Natural killer cell (primary cell): ENCODE results near the gene MPL. TPM values are rescaled to one million over a fixed set of nuclear protein-coding genes. Genes with fewer than 3 reads are reported as not detected.

Experiments used
- ATAC-seq, 3 donors: fragments of 150-1000 bp in 2 of 3; fragments of 200-7000 bp in 1 of 3; cut with Tn5 transposase; 1 replicate in 1 of 3; 2 replicates in 2 of 3; pipeline ENCODE4 v1.10.0; 2021; ENCODE audit warnings: mild to moderate bottlenecking in 2 of 3, moderate library complexity in 2 of 3
- DNase-seq, 2 donors: peaks; one replicate each; pipeline versions ENCODE4 v3.0.0 to v3.0.0-alpha.2; 2013 to 2021; ENCODE audit warnings: mixed read lengths in 1 of 2
- H3K27ac ChIP-seq: one replicate; pipeline ENCODE4 v1.5.1; 2013; ENCODE audit warnings: mild to moderate bottlenecking, low read length
- H3K27me3 ChIP-seq: one replicate; pipeline ENCODE4 v1.6.1; 2013; ENCODE audit warnings: low read length; ENCODE audit not compliant: control insufficient read depth, insufficient read depth
- H3K36me3 ChIP-seq: one replicate; pipeline ENCODE4 v1.6.1; 2013; ENCODE audit warnings: low read length; ENCODE audit not compliant: control insufficient read depth, insufficient read depth
- H3K4me1 ChIP-seq: one replicate; pipeline ENCODE4 v1.6.1; 2013; ENCODE audit warnings: low read length; ENCODE audit not compliant: control insufficient read depth, insufficient read depth
- H3K4me3 ChIP-seq: one replicate; pipeline ENCODE4 v1.5.1; 2013; ENCODE audit warnings: low read length
- H3K9me3 ChIP-seq: one replicate; pipeline ENCODE4 v1.6.1; 2013; ENCODE audit warnings: low read length; ENCODE audit not compliant: control insufficient read depth, insufficient read depth
- H3K27ac Mint-ChIP-seq, 2 donors: one replicate each; pipeline ENCODE4 v1.8.0; 2022; ENCODE audit warnings: mild to moderate bottlenecking in 2 of 2, mixed read lengths in 2 of 2, moderate library complexity in 1 of 2
- H3K27me3 Mint-ChIP-seq, 2 donors: one replicate each; pipeline ENCODE4 v1.8.0; 2022; ENCODE audit warnings: low read depth in 2 of 2, mixed read lengths in 2 of 2
- H3K36me3 Mint-ChIP-seq: one replicate; pipeline ENCODE4 v1.8.0; 2022; ENCODE audit warnings: mixed read lengths
- H3K4me1 Mint-ChIP-seq, 2 donors: one replicate each; pipeline ENCODE4 v1.8.0; 2022; ENCODE audit warnings: mixed read lengths in 2 of 2
- H3K4me3 Mint-ChIP-seq: one replicate; pipeline ENCODE4 v1.8.0; 2022; ENCODE audit warnings: mild to moderate bottlenecking, moderate library complexity, mixed read lengths
- H3K9me3 Mint-ChIP-seq, 2 donors: one replicate each; pipeline ENCODE4 v1.8.0; 2022; ENCODE audit warnings: mixed read lengths in 2 of 2
- CTCF ChIP-seq: fragments of 200-600 bp; IDR thresholded peaks from one replicate; pipeline ENCODE4 v1.8.0; 2022; ENCODE audit warnings: antibody characterized with exemption
- WGBS: methylation state at CpG from one replicate; pipeline ENCODE4 v1.1.7; 2013; ENCODE audit warnings: missing lambda C conversion rate; ENCODE audit not compliant: insufficient coverage; 5-methylcytosine and 5-hydroxymethylcytosine counted together
- intact Hi-C: fragments of 100-400 bp; cut with micrococcal nuclease; formaldehyde crosslinking; loops from one replicate; pipeline ENCODE4 v1.14.2; 2022
- total RNA-seq, 4 donors: library from RNA; stranded (reverse); fragments of 120-200 nt in 1 of 4; gene quantifications; one replicate each; pipeline versions ENCODE4 v1.2.3 to v1.2.4, GENCODE V29; 2013 to 2022

Gene MPL
- total RNA-seq, 3 donors from 2014 or later (not counting 1 experiment from before 2014, with no cell fraction given) = 0.43 to 1.7 (median 0.48) TPM

GRCh38 chr1:43372172-43372571, 34.6 kb downstream of the MPL start:
- ATAC-seq (no peak), DNase-seq (no peak)
- H3K27me3 ChIP-seq = no peaks in the 10 kb centered on the region
- Mint-ChIP-seq H3K27me3 (no peaks in the 10 kb centered on the region), H3K4me3 (no peak overlapping the region), H3K9me3 (no peaks in the 10 kb centered on the region), H3K27ac (no peak overlapping the region), H3K4me1 (peaks cover 16 to 18% of the 10 kb centered on the region in 2 donors), H3K36me3 (no peaks in the 10 kb centered on the region)
- intact Hi-C loops = no loop called here
- peaks cover 13% of the 10 kb centered on the region for H3K4me1 ChIP-seq
- 94% methylated on average over 5 of the region's 5 CpGs for WGBS
- H3K27ac ChIP-seq = no peak overlapping the region
- no peak for TF ChIP-seq CTCF
- no peaks in the 10 kb centered on the region for H3K9me3 ChIP-seq
- no peak overlapping the region for H3K4me3 ChIP-seq
- H3K36me3 ChIP-seq = no peaks in the 10 kb centered on the region

- Histone ChIP-seq H3K4me1 (peaks cover 9% of the 10 kb centered on the region), H3K27me3 (no peaks in the 10 kb centered on the region), H3K27ac (no peak overlapping the region), H3K9me3 (no peaks in the 10 kb centered on the region), H3K4me3 (no peak overlapping the region), H3K36me3 (no peaks in the 10 kb centered on the region)
- ATAC-seq (no peak), DNase-seq (no peak)
- intact Hi-C loops = no loop called here
- Mint-ChIP-seq H3K9me3 (no peaks in the 10 kb centered on the region), H3K4me1 (peaks cover 12 to 13% of the 10 kb centered on the region in 2 donors), H3K36me3 (no peaks in the 10 kb centered on the region), H3K27me3 (no peaks in the 10 kb centered on the region), H3K4me3 (no peak overlapping the region), H3K27ac (no peak overlapping the region)
- WGBS = 87% methylated on average over 4 of the region's 4 CpGs
- TF ChIP-seq CTCF = no peak
These were observed 35.7 kb downstream of the MPL start for GRCh38 chr1:43373066-43373940.

GRCh38 chr1:43376723-43377235, 39.2 kb downstream of the MPL start:
- Histone ChIP-seq H3K36me3 (no peaks in the 10 kb centered on the region), H3K27ac (no peak overlapping the region), H3K27me3 (no peaks in the 10 kb centered on the region), H3K9me3 (no peaks in the 10 kb centered on the region), H3K4me1 (no peaks in the 10 kb centered on the region), H3K4me3 (no peak overlapping the region)
- WGBS = 88% methylated on average over 7 of the region's 7 CpGs
- H3K4me3 Mint-ChIP-seq = no peak overlapping the region
- DNase-seq (no peak), ATAC-seq (no peak)
- H3K4me1 Mint-ChIP-seq = peaks cover 0 to 10% of the 10 kb centered on the region in 2 donors
- H3K9me3 Mint-ChIP-seq = no peaks in the 10 kb centered on the region
- no peak overlapping the region for H3K27ac Mint-ChIP-seq
- no peak for TF ChIP-seq CTCF
- no peaks in the 10 kb centered on the region for H3K27me3 Mint-ChIP-seq
- intact Hi-C loops = no loop called here
- no peaks in the 10 kb centered on the region for H3K36me3 Mint-ChIP-seq
